NT2/D1 (cell line): Measurements from ENCODE around the gene LRFN2.

ENCODE experiments used
- DNase-seq: peaks from one replicate; pipeline ENCODE4 v3.0.0-alpha.2; 2011; ENCODE audit warnings: low read depth, low spot score
- H3K27me3 ChIP-seq: 2 replicates; pipeline ENCODE4 v1.6.0; 2011; ENCODE audit warnings: mild to moderate bottlenecking; ENCODE audit not compliant: insufficient read length, insufficient read depth
- H3K36me3 ChIP-seq: 2 replicates; pipeline ENCODE4 v1.6.1; 2011; ENCODE audit warnings: mild to moderate bottlenecking, low read length, mixed read lengths; ENCODE audit not compliant: insufficient read depth, insufficient read length
- H3K4me1 ChIP-seq: 2 replicates; pipeline ENCODE4 v1.5.1; 2011; ENCODE audit not compliant: insufficient read depth, insufficient read length
- H3K4me3 ChIP-seq: 2 replicates; pipeline ENCODE4 v1.5.1; 2011; ENCODE audit warnings: low read depth; ENCODE audit not compliant: insufficient read length
- H3K9ac ChIP-seq: 2 replicates; pipeline ENCODE4 v1.6.0; 2011; ENCODE audit warnings: low read depth; ENCODE audit not compliant: insufficient read length
- H3K9me3 ChIP-seq: 2 replicates; pipeline ENCODE4 v1.5.1; 2011; ENCODE audit warnings: mild to moderate bottlenecking, low read length; ENCODE audit not compliant: insufficient read depth
- SUZ12 ChIP-seq: IDR thresholded peaks from 2 replicates; pipeline ENCODE4 v1.6.1; 2011; ENCODE audit not compliant: insufficient read length, insufficient read depth; ENCODE audit errors: extremely low read depth
- YY1 ChIP-seq: IDR thresholded peaks from 2 replicates; pipeline ENCODE4 v1.6.1; 2011; ENCODE audit not compliant: insufficient read length, insufficient read depth
- ZNF274 ChIP-seq: IDR thresholded peaks from 2 replicates; pipeline ENCODE4 v1.6.1; 2011; ENCODE audit warnings: mild to moderate bottlenecking, low read depth, low read length

The LRFN2 gene

GRCh38 chr6:40391851-40392517 is 195.2 kb downstream of the LRFN2 start:
- peaks cover 3% of the 10 kb centered on the region for H3K27me3 ChIP-seq
- TF ChIP-seq ZNF274 (no peak), YY1 (no peak), SUZ12 (no peak)
- H3K36me3 ChIP-seq, result no peaks in the 10 kb centered on the region
- H3K4me3 ChIP-seq, result no peak overlapping the region
- H3K9ac ChIP-seq, result no peak overlapping the region
- DNase-seq, result no peak
- no peaks in the 10 kb centered on the region for H3K4me1 ChIP-seq
- H3K9me3 ChIP-seq, result no peaks in the 10 kb centered on the region

- no peaks in the 10 kb centered on the region for H3K9me3 ChIP-seq
- no peak overlapping the region for H3K4me3 ChIP-seq
- H3K4me1 ChIP-seq, result no peaks in the 10 kb centered on the region
- no peak overlapping the region for H3K9ac ChIP-seq
- no peak for TF ChIP-seq YY1
- no peak for TF ChIP-seq SUZ12
- H3K36me3 ChIP-seq, result no peaks in the 10 kb centered on the region
- no peak for DNase-seq
- peaks cover 3% of the 10 kb centered on the region for H3K27me3 ChIP-seq
Measured at GRCh38 chr6:40391086-40391485, 196.1 kb downstream of the LRFN2 start.

- no peak for TF ChIP-seq YY1
- no peak for TF ChIP-seq ZNF274
- TF ChIP-seq SUZ12, result no peak
- no peak overlapping the region for H3K4me3 ChIP-seq
- H3K9me3 ChIP-seq, result no peaks in the 10 kb centered on the region
- no peak overlapping the region for H3K9ac ChIP-seq
- no peaks in the 10 kb centered on the region for H3K4me1 ChIP-seq
- no peaks in the 10 kb centered on the region for H3K36me3 ChIP-seq
- no peak for DNase-seq
- peaks cover 3% of the 10 kb centered on the region for H3K27me3 ChIP-seq
Measured at GRCh38 chr6:40390144-40390800, 196.9 kb downstream of the LRFN2 start.

DNA sequence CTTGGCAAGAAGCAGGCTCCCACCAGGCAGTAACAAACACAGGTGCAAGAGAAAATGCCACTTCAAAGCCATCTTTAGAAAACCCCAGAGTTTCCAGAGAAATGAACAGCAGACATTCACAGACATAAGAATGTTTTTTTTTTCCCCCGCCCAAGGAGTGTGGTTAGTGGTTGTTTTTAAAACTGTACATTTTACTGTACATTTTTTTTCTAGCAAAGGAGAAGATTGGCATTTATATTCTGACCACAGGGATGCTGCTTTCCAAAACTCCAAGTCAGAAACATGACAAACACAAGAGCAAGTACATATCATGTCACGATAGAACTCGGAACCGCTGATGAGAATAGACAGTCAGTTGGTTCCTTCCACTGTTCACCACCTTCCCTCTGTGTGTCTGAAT is 197.9 kb downstream of the LRFN2 start:
- Histone ChIP-seq H3K4me3 (no peak overlapping the region), H3K4me1 (no peaks in the 10 kb centered on the region), H3K36me3 (no peaks in the 10 kb centered on the region), H3K27me3 (peaks cover 3% of the 10 kb centered on the region), H3K9ac (no peak overlapping the region), H3K9me3 (no peaks in the 10 kb centered on the region)
- TF ChIP-seq YY1 (no peak), ZNF274 (no peak), SUZ12 (no peak)
- no peak for DNase-seq

GRCh38 chr6:40387871-40388264 is 199.3 kb downstream of the LRFN2 start:
- no peaks in the 10 kb centered on the region for H3K36me3 ChIP-seq
- no peak for DNase-seq
- H3K9ac ChIP-seq, result no peak overlapping the region
- no peak overlapping the region for H3K4me3 ChIP-seq
- H3K9me3 ChIP-seq, result no peaks in the 10 kb centered on the region
- no peaks in the 10 kb centered on the region for H3K4me1 ChIP-seq
- peaks cover 3% of the 10 kb centered on the region for H3K27me3 ChIP-seq
- TF ChIP-seq ZNF274 (no peak), YY1 (no peak), SUZ12 (no peak)

DNA sequence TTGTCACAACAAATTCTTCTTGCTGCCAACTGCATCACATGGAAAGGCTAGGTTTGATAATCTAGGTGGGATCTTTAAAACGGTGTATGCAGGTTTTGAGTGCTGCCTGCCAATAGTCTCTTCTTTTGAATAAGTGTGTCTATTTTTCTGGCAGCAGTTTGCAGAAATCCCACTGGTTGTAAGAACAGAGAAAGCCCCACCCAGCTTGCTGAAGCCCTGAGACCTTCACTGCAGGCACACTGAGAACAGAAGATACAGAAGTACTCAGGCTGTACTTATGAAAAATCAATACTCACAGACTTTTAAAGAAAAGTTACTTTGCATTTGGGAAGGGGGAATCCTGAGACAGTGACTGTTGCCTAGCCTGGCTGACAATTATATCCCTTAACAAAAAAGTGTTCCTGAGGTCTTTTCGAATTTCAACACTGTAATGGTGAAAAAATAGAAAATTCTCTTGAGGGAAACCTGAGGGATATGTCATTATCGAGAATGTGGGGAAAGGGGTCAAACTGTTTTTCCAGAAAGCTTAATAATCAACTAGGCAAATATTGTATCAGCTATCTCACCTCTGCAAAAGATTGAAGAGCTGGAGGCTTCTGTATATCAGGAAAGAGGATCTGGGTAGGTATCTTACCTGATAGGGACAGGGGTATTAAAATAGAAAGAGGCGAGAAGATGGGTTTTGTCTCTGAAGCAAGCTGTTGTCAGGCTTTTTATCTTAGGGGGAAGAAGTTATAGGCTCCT is 199.9 kb downstream of the LRFN2 start:
- Histone ChIP-seq H3K4me1 (no peaks in the 10 kb centered on the region), H3K9me3 (no peaks in the 10 kb centered on the region), H3K4me3 (no peak overlapping the region), H3K36me3 (no peaks in the 10 kb centered on the region), H3K9ac (no peak overlapping the region), H3K27me3 (peaks cover 3% of the 10 kb centered on the region)
- no peak for DNase-seq
- TF ChIP-seq ZNF274, result no peak
- TF ChIP-seq YY1, result no peak
- TF ChIP-seq SUZ12, result no peak

GRCh38 chr6:40386200-40386599 is 201.0 kb downstream of the LRFN2 start:
- no peak for DNase-seq
- no peaks in the 10 kb centered on the region for H3K4me1 ChIP-seq
- no peak overlapping the region for H3K9ac ChIP-seq
- no peaks in the 10 kb centered on the region for H3K9me3 ChIP-seq
- H3K4me3 ChIP-seq, result no peak overlapping the region
- H3K36me3 ChIP-seq, result no peaks in the 10 kb centered on the region
- peaks cover 3% of the 10 kb centered on the region for H3K27me3 ChIP-seq
- TF ChIP-seq ZNF274, result no peak
- no peak for TF ChIP-seq SUZ12
- TF ChIP-seq YY1, result no peak
